Suprapubic skin (tissue), 4 donors: ENCODE measurements around the gene MYBPH. TPM values are rescaled to one million over a fixed set of nuclear protein-coding genes. Genes with fewer than 3 reads are reported as not detected.

Source experiments
- DNase-seq, 2 donors: peaks; one replicate each; pipeline ENCODE4 v3.0.0-alpha.2; 2019; ENCODE audit warnings: low spot score in 2 of 2
- H3K27ac ChIP-seq: fragments of 200-600 bp; sonication (generic); one replicate; pipeline ENCODE4 v1.5.1; 2019
- H3K27me3 ChIP-seq: fragments of 200-600 bp; sonication (generic); one replicate; pipeline ENCODE4 v1.5.1; 2019
- H3K36me3 ChIP-seq: fragments of 200-600 bp; sonication (generic); one replicate; pipeline ENCODE4 v1.5.1; 2019
- H3K4me1 ChIP-seq: fragments of 200-600 bp; sonication (generic); one replicate; pipeline ENCODE4 v1.5.1; 2019
- H3K4me3 ChIP-seq: fragments of 200-600 bp; sonication (generic); one replicate; pipeline ENCODE4 v1.5.1; 2019; ENCODE audit warnings: mild to moderate bottlenecking
- H3K9me3 ChIP-seq: fragments of 200-600 bp; sonication (generic); one replicate; pipeline ENCODE4 v1.5.1; 2019
- CTCF ChIP-seq, 2 donors: fragments of 200-600 bp in 1 of 2; fragments of 450-650 bp in 1 of 2; sonication (generic) in 1 of 2; IDR thresholded peaks; one replicate each; pipeline ENCODE4 v1.5.1; 2016 to 2019; ENCODE audit warnings: antibody characterized with exemption in 2 of 2, mild to moderate bottlenecking in 1 of 2, moderate library complexity in 1 of 2
- EP300 ChIP-seq: sonication (generic); formaldehyde crosslinking; IDR thresholded peaks from one replicate; pipeline ENCODE4 v1.6.1; 2017; ENCODE audit warnings: antibody characterized with exemption
- POLR2A ChIP-seq, 2 donors: fragments of 450-650 bp; IDR thresholded peaks; one replicate each; pipeline ENCODE4 v1.6.1; 2017; ENCODE audit warnings: antibody characterized with exemption in 2 of 2, mild to moderate bottlenecking in 2 of 2, moderate library complexity in 2 of 2
- POLR2AphosphoS5 ChIP-seq, 3 donors: sonication (generic); formaldehyde crosslinking; IDR thresholded peaks; one replicate each; pipeline ENCODE4 v1.6.1; 2017; ENCODE audit warnings: antibody characterized with exemption in 3 of 3
- WGBS: methylation state at CpG from one replicate; pipeline ENCODE4 v1.1.5; 2018; 5-methylcytosine and 5-hydroxymethylcytosine counted together
- total RNA-seq, 4 donors: library from RNA; depleted of rRNA; stranded (reverse); fragments of >200 nt; gene quantifications; one replicate each; pipeline ENCODE4 v1.1.0, GENCODE V29; 2016

MYBPH gene
- total RNA-seq, 4 donors from 2014 or later, result 0.26 TPM; not detected in 3

GRCh38 chr1:203175827-203176241, 208 bp upstream of the MYBPH start:
- no peaks in the 10 kb centered on the region for H3K9me3 ChIP-seq
- no peaks in the 10 kb centered on the region for H3K4me1 ChIP-seq
- peak in 1 of 2 donors; percentile 53 for DNase-seq
- peaks cover 3% of the 10 kb centered on the region for H3K27me3 ChIP-seq
- TF ChIP-seq EP300, result no peak
- no peak for TF ChIP-seq POLR2AphosphoS5 (IDR thresholded peaks at IDR 0.05)
- TF ChIP-seq CTCF (IDR thresholded peaks at IDR 0.05), result no peak
- no peak for TF ChIP-seq POLR2A (IDR thresholded peaks at IDR 0.05)
- 65% methylated on average over 7 of the region's 9 CpGs for WGBS
- H3K36me3 ChIP-seq, result no peaks in the 10 kb centered on the region
- no peak overlapping the region for H3K4me3 ChIP-seq
- H3K27ac ChIP-seq, result no peak overlapping the region

- no peak overlapping the region for H3K27ac ChIP-seq
- TF ChIP-seq POLR2AphosphoS5 (IDR thresholded peaks at IDR 0.05) (no peak), POLR2A (IDR thresholded peaks at IDR 0.05) (no peak), EP300 (no peak), CTCF (IDR thresholded peaks at IDR 0.05) (no peak)
Observed at GRCh38 chr1:203174324-203174985, 1.2 kb downstream of the MYBPH start.

GRCh38 chr1:203173566-203173965, 2.1 kb downstream of the MYBPH start:
- H3K9me3 ChIP-seq, result no peaks in the 10 kb centered on the region
- H3K27ac ChIP-seq, result no peak overlapping the region
- TF ChIP-seq POLR2AphosphoS5 (IDR thresholded peaks at IDR 0.05), result no peak
- TF ChIP-seq POLR2A (IDR thresholded peaks at IDR 0.05), result no peak
- no peak for TF ChIP-seq EP300
- no peak for TF ChIP-seq CTCF (IDR thresholded peaks at IDR 0.05)
- H3K4me3 ChIP-seq, result no peak overlapping the region
- H3K27me3 ChIP-seq, result peaks cover 3% of the 10 kb centered on the region
- no peaks in the 10 kb centered on the region for H3K4me1 ChIP-seq
- H3K36me3 ChIP-seq, result no peaks in the 10 kb centered on the region
- DNase-seq, result peak in 1 of 2 donors; percentile 8
- 80% methylated on average over 4 of the region's 5 CpGs for WGBS

More at GRCh38 chr1:203174324-203174985, 1.2 kb downstream of the MYBPH start:
- Histone ChIP-seq H3K36me3 (no peaks in the 10 kb centered on the region), H3K9me3 (no peaks in the 10 kb centered on the region), H3K4me3 (no peak overlapping the region), H3K27me3 (peaks cover 3% of the 10 kb centered on the region), H3K4me1 (no peaks in the 10 kb centered on the region)
- peak in 1 of 2 donors; percentile 29 for DNase-seq
- WGBS, result 93% methylated on average over 12 of the region's 12 CpGs

- peak in 1 of 2 donors; percentile 36 for DNase-seq
- TF ChIP-seq POLR2AphosphoS5 (IDR thresholded peaks at IDR 0.05) (no peak), CTCF (IDR thresholded peaks at IDR 0.05) (no peak), EP300 (no peak), POLR2A (IDR thresholded peaks at IDR 0.05) (no peak)
- Histone ChIP-seq H3K4me1 (no peaks in the 10 kb centered on the region), H3K4me3 (no peak overlapping the region), H3K27me3 (peaks cover 3% of the 10 kb centered on the region), H3K36me3 (no peaks in the 10 kb centered on the region), H3K9me3 (no peaks in the 10 kb centered on the region), H3K27ac (no peak overlapping the region)
- 86% methylated on average over 1 of the region's 2 CpGs for WGBS
Observed at GRCh38 chr1:203173011-203173555, 2.5 kb downstream of the MYBPH start.

- no peak overlapping the region for H3K4me3 ChIP-seq
- no peaks in the 10 kb centered on the region for H3K9me3 ChIP-seq
- no peaks in the 10 kb centered on the region for H3K4me1 ChIP-seq
- H3K27me3 ChIP-seq, result peaks cover 3% of the 10 kb centered on the region
- DNase-seq, result peak in 1 of 2 donors; percentile 66
- WGBS, result 55% methylated on average over 6 of the region's 8 CpGs
- TF ChIP-seq CTCF (IDR thresholded peaks at IDR 0.05) (peak; percentile 33 to 84), POLR2A (IDR thresholded peaks at IDR 0.05) (no peak)
- no peak overlapping the region for H3K27ac ChIP-seq
- H3K36me3 ChIP-seq, result no peaks in the 10 kb centered on the region
Observed at GRCh38 chr1:203172184-203173010, 3.2 kb downstream of the MYBPH start.
